ENCODE results near the gene ATP8A2. TPM values are rescaled to one million over a fixed set of nuclear protein-coding genes. Genes with fewer than 3 reads are reported as not detected.

ATP8A2 gene
- total and polyA plus RNA-seq, 2 of the 4 experiments (the other 2 are of a cell fraction): 0.02 to 0.18 TPM

- no peak overlapping the region for H3K4me3 ChIP-seq (ENCODE audit: insufficient read depth, low read depth, low read length)
- no TSS peak for BruUV-seq (replicated peaks)
- H4K20me1 ChIP-seq (ENCODE audit: insufficient read depth, low read length): no peaks in the 10 kb centered on the region
- no peaks in the 10 kb centered on the region for H3K9me1 ChIP-seq (ENCODE audit: insufficient read depth, low read length)
- H2AK9ac ChIP-seq (replicated peaks; ENCODE audit: low read depth, low read length, poor library complexity): no peak overlapping the region
- no peaks in the 10 kb centered on the region for H3K79me1 ChIP-seq (ENCODE audit: low read depth in 1 of 2, low read length in 2 of 2)
- no peak overlapping the region for H3K56ac ChIP-seq (ENCODE audit: extremely low read depth, insufficient read depth, low read length)
- whole genome bisulfite sequencing, 2 experiments (ENCODE audit: extremely low coverage in 2 of 2, insufficient read length in 1 of 2): no CpG with 5 or more reads among the region's 1 CpG
- no peak overlapping the region for H2BK5ac ChIP-seq (ENCODE audit: low read depth, low read length, poor library complexity, severe bottlenecking)
- DNase-seq (no peak), ATAC-seq (ENCODE audit: low read depth) (no peak)
- H2AK5ac ChIP-seq (ENCODE audit: low read depth, low read length): no peak overlapping the region
- no peak overlapping the region for H3K14ac ChIP-seq (replicated peaks; ENCODE audit: low read depth, low read length)
- H3K4me1 ChIP-seq (ENCODE audit: control insufficient read depth, insufficient read depth, low read length): no peaks in the 10 kb centered on the region
- H4K5ac ChIP-seq (ENCODE audit: low read depth, low read length): no peak overlapping the region
- TF ChIP-seq MAFK (IDR thresholded peaks at IDR 0.05; ENCODE audit: low read depth, low read length) (no peak), RFX5 (IDR thresholded peaks at IDR 0.05; ENCODE audit: low read depth, low read length) (no peak), MAZ (IDR thresholded peaks at IDR 0.05; ENCODE audit: borderline replicate concordance, low read depth, low read length) (no peak), NFE2L2 (IDR thresholded peaks at IDR 0.05; ENCODE audit: low read depth, low read length) (no peak), CHD1 (IDR thresholded peaks at IDR 0.05; ENCODE audit: low read depth, low read length) (no peak), ELK1 (IDR thresholded peaks at IDR 0.05; ENCODE audit: borderline replicate concordance, low read depth, low read length) (no peak), POLR2A (IDR thresholded peaks at IDR 0.05; ENCODE audit: low read depth, low read length) (no peak), RAD21 (IDR thresholded peaks at IDR 0.05; ENCODE audit: low read length) (no peak), MXI1 (IDR thresholded peaks at IDR 0.05; ENCODE audit: borderline replicate concordance, low read depth, low read length) (no peak), FOS (IDR thresholded peaks at IDR 0.05; ENCODE audit: low read depth, low read length) (no peak), CEBPB (IDR thresholded peaks at IDR 0.05; ENCODE audit: low read depth, low read length) (no peak), RCOR1 (IDR thresholded peaks at IDR 0.05; ENCODE audit: insufficient replicate concordance, low read length) (no peak), SMC3 (IDR thresholded peaks at IDR 0.05; ENCODE audit: low read depth, low read length) (no peak), BHLHE40 (IDR thresholded peaks at IDR 0.05; ENCODE audit: low read depth, low read length) (no peak)
- TF ChIP-seq, protein P1, sequence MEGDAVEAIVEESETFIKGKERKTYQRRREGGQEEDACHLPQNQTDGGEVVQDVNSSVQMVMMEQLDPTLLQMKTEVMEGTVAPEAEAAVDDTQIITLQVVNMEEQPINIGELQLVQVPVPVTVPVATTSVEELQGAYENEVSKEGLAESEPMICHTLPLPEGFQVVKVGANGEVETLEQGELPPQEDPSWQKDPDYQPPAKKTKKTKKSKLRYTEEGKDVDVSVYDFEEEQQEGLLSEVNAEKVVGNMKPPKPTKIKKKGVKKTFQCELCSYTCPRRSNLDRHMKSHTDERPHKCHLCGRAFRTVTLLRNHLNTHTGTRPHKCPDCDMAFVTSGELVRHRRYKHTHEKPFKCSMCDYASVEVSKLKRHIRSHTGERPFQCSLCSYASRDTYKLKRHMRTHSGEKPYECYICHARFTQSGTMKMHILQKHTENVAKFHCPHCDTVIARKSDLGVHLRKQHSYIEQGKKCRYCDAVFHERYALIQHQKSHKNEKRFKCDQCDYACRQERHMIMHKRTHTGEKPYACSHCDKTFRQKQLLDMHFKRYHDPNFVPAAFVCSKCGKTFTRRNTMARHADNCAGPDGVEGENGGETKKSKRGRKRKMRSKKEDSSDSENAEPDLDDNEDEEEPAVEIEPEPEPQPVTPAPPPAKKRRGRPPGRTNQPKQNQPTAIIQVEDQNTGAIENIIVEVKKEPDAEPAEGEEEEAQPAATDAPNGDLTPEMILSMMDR (conservative IDR thresholded peaks at IDR 0.05; ENCODE audit: low read depth, low read length): no peak
- TF ChIP-seq, protein P2, sequence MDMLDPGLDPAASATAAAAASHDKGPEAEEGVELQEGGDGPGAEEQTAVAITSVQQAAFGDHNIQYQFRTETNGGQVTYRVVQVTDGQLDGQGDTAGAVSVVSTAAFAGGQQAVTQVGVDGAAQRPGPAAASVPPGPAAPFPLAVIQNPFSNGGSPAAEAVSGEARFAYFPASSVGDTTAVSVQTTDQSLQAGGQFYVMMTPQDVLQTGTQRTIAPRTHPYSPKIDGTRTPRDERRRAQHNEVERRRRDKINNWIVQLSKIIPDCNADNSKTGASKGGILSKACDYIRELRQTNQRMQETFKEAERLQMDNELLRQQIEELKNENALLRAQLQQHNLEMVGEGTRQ (IDR thresholded peaks at IDR 0.05; ENCODE audit: low read depth, low read length): no peak
- H3K27me3 ChIP-seq (ENCODE audit: control insufficient read depth, insufficient read depth, low read length): no peaks in the 10 kb centered on the region
- in situ Hi-C loops (cut with MboI; ENCODE audit: low sequenced_read_pairs): loop anchor here (10.0 kb wide), 1 partner anchor 231 kb away; no protein-coding TSS in a partner anchor
- H4K91ac ChIP-seq (ENCODE audit: insufficient read depth, low read depth, low read length): no peak overlapping the region
- POLR2A ChIA-PET (ENCODE audit: unreplicated experiment): no interaction called here
- intact Hi-C loops (cut with micrococcal nuclease): no loop called here
- H2AFZ ChIP-seq (replicated peaks; ENCODE audit: low read length, poor library complexity): no peak overlapping the region
- no peak overlapping the region for H3K18ac ChIP-seq (ENCODE audit: low read depth, low read length)
- H3K9me3 ChIP-seq (ENCODE audit: control insufficient read depth, insufficient read depth, low read length): no peaks in the 10 kb centered on the region
- H3K27ac ChIP-seq (ENCODE audit: insufficient read depth, low read length): no peak overlapping the region
- no peak overlapping the region for H3K9ac ChIP-seq (ENCODE audit: low read depth, low read length)
- H2BK15ac ChIP-seq (ENCODE audit: low read depth, low read length): no peak overlapping the region
- H3K4me2 ChIP-seq (ENCODE audit: low read depth, low read length): no peak overlapping the region
- no peak overlapping the region for H4K8ac ChIP-seq (ENCODE audit: low read depth in 2 of 2, low read length in 2 of 2)
- H3K36me3 ChIP-seq (ENCODE audit: control insufficient read depth, insufficient read depth, low read length): no peaks in the 10 kb centered on the region
- no peak overlapping the region for H3K23ac ChIP-seq (ENCODE audit: low read depth, low read length)
- H2BK20ac ChIP-seq (ENCODE audit: low read depth, low read length): no peak overlapping the region
- dilution Hi-C loops (cut with HindIII; ENCODE audit: low sequenced_read_pairs, unreplicated experiment): no loop called here
- no peak overlapping the region for H3K4ac ChIP-seq (ENCODE audit: low read depth, low read length)
- H2BK120ac ChIP-seq (ENCODE audit: low read depth, low read length): no peak overlapping the region
- CTCF ChIA-PET: no interaction called here
Observed at GRCh38 chr13:25833761-25834160, 462.0 kb downstream of the ATP8A2 start.
